ENCODE data around the gene HDAC9.
A peak's percentile ranks its signal among the peaks of the same experiment; 100 is the strongest.
"Not testable (repeated sequence)": the region's sequence is repeated elsewhere in the genome, so short reads cannot be mapped to it uniquely, and the experiment has no call there.

HDAC9 gene

DNA sequence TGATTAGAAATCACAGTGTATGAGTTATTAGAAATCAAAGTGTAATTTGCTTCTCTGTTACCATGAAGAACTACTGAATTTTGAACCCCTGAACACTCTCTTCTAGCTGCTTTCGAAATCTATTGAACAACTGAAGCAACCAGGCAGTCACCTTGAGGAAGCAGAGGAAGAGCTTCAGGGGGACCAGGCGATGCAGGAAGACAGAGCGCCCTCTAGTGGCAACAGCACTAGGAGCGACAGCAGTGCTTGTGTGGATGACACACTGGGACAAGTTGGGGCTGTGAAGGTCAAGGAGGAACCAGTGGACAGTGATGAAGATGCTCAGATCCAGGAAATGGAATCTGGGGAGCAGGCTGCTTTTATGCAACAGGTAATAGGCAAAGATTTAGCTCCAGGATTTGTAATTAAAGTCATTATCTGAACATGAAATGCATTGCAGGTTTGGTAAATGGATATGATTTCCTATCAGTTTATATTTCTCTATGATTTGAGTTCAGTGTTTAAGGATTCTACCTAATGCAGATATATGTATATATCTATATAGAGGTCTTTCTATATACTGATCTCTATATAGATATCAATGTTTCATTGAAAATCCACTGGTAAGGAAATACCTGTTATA is 170.7 kb downstream of the HDAC9 start:
- peak; percentile 62 for DNase-seq

DNA sequence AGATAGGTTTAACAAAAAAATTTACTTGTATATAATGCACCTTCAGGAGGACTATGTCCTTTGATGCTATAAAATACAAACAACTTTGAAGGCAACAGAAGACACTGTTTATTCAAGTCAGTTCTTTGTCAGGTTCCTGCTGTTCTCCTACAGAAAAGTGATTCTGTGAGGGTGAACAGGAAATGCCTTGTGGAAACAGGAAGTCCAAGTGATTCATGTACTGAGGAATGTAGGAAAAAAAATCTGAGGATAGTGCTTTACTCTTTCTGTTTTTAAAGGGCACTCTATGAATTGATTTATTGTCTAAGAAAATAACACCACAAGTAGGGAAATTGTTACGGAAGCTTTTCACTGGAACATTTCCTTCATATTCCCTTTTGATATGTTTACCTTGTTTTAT is 171.9 kb downstream of the HDAC9 start:
- no peak for DNase-seq

DNA sequence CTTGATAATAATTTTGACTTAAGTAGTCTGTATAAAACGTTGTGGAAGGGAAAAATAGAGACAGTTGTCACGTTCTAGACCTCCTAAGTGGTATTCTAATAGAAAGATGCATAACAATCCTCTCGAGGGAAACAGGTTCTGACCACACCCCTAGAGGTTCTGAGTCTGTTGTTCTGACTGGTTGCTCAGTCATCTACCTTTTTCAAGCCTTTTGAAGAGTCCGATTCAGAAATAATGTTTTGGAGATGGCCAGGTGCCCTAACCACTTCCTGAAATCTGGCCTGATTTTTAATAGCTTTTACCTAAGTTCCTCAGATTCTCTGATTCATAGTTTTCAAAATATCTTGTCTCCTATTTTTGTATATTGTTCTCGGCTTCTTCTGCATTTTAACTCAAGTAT is 175.6 kb downstream of the HDAC9 start:
- no peak for DNase-seq

DNA sequence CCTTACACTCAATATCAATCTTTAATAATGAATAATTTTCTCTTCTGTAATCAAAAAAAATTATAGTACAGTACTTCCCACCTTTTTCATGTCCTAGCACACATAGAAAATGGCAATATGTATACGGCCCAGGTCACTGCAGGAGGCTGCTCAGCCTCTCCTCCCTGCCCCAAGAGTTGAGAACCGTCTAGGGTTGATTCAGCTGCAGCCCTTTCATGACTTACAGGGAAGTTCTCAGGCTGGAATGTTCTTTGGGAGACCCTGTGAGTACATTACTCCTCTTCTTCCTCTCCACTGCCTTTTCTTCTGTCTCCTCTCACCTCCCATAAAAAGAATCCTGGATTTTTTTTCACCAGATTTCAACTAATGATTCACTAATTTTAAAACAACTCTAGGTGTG is 180.0 kb downstream of the HDAC9 start:
- DNase-seq, result no peak

DNA sequence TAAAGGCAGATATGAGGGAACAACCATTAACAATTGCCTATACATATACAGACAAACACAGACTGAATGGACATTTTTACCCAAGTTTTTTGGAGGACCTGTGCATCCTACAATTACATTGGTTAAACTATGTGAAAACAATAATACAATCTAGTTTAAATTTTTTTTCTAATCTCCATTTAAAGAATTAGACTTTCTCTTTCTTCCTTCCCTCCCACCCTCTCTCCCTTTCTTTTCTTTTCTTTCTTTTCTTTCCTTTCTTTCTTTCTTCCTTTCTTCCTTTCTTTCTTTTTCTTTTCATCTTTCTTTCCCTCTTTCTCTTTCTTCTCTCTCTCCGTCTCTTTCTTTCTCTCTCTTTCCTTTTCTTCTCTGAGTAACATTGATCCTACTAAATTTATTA is 183.7 kb downstream of the HDAC9 start:
- DNase-seq, result no peak

DNA sequence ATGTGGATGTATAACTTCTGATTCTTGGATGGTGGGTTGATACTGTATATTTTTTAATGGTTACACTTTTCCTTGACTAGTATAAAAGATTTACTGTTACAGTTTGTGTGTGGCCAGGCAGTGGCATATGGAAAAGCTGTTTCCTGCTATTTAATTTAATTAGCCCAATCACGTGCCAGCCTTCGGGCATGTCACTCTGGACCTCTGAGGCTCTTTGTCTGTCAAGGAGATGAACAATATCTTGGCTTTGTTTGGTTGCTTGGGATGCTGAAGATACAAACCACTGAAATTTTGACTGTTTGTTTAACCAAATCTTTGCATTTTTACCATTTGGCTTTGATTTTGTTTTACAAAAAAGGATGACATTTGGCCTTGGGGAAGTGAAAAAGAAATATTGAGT is 185.0 kb downstream of the HDAC9 start:
- DNase-seq, result no peak

DNA sequence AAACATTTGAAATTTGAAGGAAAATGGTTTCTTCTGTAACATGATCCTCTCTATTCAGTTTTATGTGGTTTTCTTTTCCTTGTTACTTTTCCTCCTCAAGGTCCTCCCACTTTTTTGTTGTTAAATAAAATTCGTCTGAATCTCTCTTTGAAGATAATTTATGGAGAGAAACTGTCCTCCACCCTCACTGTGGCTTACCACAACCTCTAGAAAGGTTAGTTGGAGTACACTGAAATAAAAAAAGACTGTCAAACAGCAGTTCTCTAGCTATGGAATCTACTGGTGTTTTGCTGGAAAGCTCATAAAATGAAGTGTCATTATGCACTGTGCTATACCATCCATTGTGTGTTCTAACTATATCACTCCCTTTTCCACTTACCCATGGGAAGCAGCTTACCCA is 189.4 kb downstream of the HDAC9 start:
- DNase-seq, result no peak

DNA sequence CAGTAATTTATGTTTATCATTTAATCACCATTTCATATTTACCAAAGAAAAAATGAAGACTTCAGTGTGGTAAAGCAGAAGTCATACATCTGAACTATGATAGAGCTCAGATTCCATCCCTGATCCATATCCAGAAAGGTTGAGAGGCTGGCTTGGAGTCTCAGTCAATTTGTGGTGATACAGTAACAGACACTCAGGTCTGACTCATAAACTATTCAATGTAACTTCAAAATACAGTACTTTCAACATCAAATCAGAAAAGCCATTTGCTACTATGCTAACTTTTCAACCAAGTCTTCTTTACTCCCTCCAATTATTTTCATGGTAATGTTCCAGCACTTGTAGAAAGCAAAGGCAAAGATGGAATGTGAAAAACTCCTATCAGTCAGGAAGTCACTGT is 190.4 kb downstream of the HDAC9 start:
- no peak for DNase-seq

DNA sequence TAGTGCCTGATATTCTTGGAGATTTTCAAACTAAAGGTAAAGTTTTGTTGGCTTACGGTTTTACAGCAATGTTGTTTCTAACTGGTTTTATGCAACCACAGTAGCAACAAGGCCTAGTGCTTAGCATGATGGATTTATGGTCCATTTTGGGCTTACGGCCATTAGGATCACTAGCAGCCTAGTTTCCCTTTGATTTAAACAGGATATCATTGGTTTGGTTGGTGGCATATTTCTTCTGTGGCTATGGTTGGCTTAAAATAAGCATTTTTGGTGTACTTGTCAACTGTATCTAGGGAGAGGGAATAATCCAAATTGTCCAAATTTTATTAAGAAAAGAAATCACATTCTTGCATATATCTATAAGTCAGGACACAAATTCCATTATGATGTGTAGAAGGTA is 194.0 kb downstream of the HDAC9 start:
- DNase-seq, result no peak

DNA sequence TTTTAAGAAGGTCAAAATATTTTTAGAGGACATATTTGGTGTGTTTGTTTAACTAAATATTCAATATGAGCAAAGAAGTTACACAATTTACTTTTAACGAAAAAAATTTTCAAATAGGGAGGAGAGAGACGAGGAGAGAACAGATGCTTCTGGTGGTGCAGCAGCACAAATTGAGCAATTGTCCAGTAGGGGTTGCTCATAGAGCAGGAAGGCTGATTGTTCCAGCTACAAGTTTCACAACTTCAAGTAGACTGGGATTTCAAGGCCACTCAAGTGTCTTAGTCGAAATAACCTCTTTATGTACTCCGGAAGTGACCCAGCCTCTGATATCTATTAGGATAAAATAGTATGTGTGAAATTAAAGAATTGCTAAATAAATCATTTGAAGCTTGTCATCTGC is 197.9 kb downstream of the HDAC9 start:
- no peak for DNase-seq

DNA sequence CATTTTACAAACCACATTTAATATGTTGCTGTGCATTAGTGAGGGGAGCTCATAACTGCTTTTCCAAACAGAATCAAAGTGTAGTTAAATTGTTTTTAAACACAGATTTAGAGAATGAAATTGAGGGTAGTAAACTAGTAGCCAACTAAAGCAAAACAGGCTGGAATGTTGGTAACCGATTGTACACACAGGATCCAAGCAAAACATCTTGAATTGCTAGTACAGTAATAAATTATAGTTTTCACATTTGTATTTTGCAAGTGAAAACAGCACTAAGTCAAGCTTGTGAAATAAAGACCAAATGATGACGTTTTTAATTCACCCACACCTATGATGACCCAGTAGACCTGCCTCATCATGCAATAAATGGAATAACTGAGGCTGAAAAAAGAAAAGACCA is 198.3 kb downstream of the HDAC9 start:
- DNase-seq, result no peak

DNA sequence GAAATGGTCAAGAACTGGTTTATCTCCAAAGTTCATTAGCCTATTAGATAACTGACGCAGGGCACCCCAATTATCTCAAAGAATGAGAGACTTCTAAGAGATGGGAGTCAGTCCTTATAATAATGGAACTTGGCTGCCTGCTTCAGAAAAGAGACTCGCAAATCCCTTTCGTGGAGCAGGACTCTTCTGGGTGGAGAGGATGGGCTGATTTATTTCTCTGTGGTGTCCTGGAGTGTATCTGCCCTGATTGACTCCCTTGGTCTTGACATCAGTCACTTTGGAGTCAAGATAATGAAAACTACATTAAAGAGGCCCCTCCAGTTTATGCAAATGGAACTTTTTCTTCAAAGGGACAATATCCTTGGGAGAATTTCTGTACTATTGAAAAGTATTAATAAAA is 198.9 kb downstream of the HDAC9 start:
- no peak for DNase-seq

DNA sequence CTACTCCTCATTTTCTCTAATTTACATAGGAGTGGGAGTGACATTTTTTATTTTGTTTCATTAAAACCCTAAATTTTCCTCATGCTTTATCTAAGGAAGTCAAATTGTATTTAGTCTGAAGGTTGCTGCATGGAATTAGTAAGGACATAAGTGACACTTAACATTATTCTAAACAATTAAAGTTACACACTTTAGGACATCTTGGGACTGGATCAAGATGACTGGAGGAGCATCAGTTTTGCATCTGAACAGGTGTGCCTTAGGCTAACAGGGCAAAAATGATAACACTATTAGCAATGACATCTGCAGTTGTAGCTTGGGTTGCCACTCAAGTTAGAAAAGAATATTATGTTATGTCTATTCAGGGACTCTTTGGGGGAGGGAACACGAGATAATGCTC is 199.4 kb downstream of the HDAC9 start:
- no peak for DNase-seq

DNA sequence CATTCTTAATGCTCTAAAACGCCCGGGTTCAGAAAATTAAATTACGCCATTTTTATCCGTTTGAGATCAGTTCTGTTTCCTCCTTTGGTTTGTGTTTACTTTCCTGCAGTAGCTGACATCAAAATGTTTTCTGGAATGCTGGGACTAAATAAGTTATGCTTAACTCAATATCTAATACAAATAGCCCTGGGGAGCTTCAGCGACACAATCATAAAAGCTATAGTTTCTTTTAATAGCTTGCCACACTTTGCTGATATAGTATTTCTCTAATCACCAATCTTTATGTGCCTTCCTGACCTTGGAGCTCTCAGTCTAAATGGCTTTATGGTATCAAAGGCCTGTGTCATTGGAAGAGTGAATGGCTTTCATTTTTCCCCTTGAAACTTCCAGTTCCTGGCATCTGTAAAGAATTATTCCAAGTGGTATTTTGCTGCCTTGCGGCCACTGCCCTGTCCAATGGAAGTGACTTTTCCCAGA is 202.7 kb downstream of the HDAC9 start:
- DNase-seq, result no peak

DNA sequence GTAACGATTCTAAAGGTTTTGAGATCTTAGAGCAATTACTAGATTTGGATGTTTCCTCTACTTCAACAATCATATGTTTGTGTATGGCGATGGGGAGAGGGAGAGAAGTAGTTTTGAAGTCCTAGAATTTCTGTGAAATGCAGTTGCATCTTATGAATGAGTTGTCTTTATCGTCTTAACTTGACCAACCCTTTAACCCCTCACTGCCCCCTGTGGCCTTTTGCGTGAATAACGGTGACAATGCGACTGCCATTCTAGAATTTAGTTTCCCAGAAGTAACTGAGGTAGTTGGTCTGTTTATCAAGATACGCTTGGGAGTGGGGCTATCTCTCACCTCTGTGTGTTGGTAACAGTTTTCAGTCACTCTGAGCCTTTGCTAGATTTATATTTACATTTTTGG is 204.6 kb downstream of the HDAC9 start:
- no peak for DNase-seq

DNA sequence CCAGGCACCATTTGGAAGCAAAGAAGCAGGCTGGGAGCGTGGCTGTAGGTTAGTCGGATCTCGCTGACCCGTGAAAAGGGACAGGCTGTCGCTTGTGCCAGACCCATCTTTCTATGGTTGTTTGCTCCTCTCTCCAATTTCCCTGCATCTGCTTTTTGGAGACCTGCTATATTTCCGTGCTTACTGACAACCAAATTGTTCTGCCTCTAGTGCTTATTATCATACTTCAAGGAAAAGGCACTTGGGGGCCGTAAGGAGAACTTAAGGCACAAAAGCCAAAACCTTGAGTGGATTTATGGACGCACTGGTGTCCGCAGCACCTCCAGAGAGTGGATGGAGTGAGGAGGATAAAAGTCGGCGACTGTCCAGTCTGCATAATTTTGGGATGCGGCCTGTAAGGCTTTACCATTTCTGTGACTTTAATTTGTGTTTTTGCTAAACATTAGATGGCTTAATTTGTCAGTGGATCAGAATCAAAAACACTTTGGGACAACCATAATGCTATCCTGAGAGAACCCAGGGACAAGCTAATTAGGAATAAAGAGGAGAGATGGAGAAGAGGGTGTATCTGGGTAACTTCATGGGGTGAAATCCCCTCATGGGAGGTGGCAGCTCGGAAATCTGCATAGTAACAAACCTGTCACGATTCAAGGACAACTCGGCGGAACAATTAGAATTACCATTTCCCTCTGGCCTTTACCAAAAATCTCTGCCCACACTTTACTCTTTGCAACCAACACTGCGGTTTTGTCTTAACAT is 206.7 kb downstream of the HDAC9 start:
- DNase-seq, result no peak

DNA sequence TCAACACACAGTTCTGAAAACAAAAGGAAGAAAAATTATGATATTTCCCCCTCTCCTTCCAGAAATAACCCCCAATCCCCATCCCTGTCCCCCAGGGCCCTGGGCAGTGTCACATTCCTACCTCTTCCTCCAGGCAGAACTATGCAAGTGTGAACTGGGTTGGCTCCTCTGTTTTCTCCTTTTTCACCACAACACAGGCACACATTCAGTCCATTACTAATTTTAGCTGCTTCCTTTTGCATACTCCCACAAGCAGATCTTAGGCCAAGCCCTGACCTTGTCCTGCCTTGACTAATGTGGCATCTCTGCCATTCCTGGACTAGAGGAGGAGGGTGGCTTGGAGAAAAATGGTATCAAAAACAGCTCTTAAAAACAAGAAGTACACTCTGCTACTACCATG is 208.1 kb downstream of the HDAC9 start:
- DNase-seq, result no peak

DNA sequence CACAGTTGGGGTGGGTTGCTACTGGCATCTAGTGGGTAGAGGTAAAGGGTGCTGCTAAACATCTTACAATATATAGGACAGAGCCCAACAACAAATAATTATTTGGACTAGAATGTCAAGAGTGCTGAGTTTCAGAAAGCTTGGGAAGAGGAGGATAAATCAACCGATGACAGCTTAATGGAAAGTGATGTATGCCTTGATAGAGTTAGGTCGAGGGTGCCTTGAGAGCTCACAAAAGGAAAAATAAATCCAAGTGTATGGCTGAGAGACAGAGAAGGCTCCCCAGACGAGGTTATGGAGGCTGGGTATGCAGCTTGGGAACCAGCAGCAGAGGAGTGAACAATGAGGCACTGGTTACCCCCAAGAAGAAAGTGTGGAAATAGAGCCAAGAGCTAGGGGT is 211.1 kb downstream of the HDAC9 start:
- DNase-seq, result no peak

DNA sequence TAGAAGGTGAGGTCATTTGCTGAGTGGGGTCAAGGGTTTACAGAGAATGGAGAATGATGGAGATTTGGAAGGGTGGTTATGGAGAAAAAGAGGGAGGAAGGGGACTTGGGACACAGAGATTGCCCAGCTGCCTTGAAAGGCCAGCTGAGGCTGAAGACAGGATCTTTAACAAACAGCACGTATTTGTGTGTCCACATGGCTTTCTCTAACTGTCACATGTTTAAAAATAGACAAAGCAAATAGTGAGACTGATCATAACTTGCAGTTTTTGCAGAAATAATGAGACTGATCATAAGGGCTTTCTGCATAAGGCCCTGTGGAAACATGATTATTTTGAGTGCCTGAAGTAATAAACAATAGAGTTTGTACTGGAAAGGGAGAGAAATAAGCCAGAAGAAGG is 212.7 kb downstream of the HDAC9 start:
- DNase-seq, result no peak

DNA sequence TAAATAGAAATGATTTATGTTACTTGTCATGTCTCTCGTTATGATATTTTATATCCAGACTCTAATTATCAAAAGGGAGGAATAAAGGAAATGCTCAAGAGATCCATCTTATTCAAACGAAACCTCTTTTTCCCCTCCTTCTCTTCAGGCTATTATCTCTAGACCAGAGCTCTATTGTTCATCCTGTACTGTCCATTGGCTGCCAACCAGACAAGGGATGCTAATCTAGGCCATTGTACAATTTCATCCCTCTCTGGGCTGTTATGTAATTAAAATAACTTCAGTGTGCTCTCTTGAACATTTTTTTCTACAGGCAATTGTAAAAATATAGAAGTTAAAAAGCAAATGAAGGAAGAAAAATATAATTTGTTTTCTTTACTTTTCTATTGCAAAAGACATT is 220.4 kb downstream of the HDAC9 start:
- DNase-seq, result no peak

DNA sequence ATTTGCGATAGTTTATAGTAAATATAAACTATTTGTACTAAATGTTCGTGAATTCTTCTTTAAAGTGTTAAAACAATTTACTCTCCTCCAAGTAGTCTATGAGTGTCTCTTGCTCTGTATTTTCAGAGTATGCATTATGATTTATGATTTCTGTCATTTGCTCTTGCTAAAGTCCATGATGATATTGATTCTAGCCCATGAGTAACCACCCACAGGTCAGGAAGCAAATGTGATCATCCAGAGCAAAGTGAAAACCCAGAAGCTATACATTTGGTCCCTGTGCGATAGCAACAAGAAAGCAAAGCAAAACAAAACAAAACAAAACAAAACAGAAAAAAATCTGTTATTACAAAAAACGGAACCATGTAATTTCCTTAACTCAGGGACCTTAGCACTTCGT is 225.9 kb downstream of the HDAC9 start:
- DNase-seq, result no peak

DNA sequence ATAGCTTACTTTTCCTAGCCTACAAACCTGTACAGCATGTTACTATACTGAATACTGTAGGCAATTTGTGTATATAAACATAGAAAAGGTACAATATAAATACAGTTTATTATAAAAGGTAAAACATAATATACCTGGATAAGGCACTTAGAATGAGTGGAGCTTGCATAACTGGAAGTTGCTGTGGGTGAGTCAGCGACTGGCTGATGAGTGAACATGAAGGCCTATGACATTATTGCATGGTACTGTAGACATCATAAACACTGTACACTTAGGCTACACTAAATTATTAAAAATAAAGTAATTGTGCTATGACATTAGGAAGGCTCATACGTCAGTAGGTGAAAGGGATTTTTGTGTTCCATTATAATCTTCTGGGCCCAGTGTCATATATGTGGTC is 228.8 kb downstream of the HDAC9 start:
- no peak for DNase-seq

DNA sequence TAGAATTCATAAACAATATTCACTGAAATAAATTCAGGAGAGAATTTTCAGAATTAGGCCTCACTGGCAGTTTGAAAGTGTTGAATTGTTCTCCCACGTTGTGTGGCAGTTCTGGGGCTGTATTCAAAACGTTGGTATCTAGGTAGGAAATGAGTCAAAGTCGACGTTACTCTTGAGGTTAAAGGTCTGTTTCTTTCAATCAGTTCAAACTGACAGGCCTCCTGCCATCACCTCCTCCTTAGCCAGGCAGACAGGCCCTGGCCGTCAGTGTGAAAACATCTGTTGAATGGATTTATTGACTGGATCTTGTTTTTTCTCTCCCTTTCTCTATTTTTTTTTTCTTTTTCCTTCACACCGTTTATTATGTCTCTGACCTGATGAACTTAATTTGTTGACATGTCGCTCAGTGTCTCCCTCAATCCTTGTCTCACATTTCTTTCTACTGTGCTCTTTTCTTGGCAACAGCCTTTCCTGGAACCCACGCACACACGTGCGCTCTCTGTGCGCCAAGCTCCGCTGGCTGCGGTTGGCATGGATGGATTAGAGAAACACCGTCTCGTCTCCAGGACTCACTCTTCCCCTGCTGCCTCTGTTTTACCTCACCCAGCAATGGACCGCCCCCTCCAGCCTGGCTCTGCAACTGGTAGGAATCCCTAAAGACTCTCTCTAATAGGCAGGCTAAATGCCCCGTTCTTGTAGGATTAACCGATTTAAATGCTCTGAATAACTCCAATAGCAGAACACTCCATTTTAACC is 231.7 kb downstream of the HDAC9 start:
- no peak for DNase-seq

DNA sequence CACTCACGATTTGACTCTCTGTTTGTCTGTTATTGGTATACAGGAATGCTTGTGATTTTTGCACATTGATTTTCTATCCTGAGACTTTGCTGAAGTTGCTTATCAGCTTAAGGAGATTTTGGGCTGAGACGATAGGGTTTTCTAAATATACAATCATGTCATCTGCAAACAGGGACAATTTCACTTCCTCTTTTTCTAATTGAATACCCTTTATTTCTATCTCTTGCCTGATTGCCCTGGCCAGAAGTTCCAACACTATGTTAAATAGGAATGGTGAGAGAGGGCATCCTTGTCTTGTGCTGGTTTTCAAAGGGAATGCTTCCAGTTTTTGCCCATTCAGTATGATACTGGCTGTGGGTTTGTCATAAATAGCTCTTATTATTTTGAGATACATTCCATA is 240.5 kb downstream of the HDAC9 start:
- DNase-seq, result not testable (repeated sequence)
